HG03520 (cell line): ENCODE data around the gene IBTK.
"Not testable (repeated sequence)": the region's sequence is repeated elsewhere in the genome, so short reads cannot be mapped to it uniquely, and the experiment has no call there.

Source experiments
- ATAC-seq: cut with Tn5 transposase; IDR thresholded peaks from one replicate; pipeline ENCODE4 v1.9.1; 2021; ENCODE audit warnings: mild to moderate bottlenecking, moderate library complexity; ENCODE audit not compliant: unreplicated experiment

IBTK gene

GRCh38 chr6:82247505-82248272, at the start of gene IBTK:
Gene IBTK, minus strand, starts transcription at chr6:82247744. Its CDS starts 7,258 bp downstream, at chr6:82240486.
- ATAC-seq: peak; percentile 83

GRCh38 chr6:82283771-82284410, 36.3 kb upstream of the IBTK start:
- no peak for ATAC-seq

GRCh38 chr6:82281550-82281949, 34.0 kb upstream of the IBTK start:
- not testable (repeated sequence) for ATAC-seq

- no peak for ATAC-seq
Observed at GRCh38 chr6:82277686-82278085, 30.1 kb upstream of the IBTK start.

- no peak for ATAC-seq
Observed at GRCh38 chr6:82275686-82276085, 28.1 kb upstream of the IBTK start.

- no peak for ATAC-seq
Observed at GRCh38 chr6:82273295-82273694, 25.8 kb upstream of the IBTK start.

GRCh38 chr6:82270881-82271635, 23.5 kb upstream of the IBTK start:
- ATAC-seq: peak; percentile 61

- ATAC-seq: no peak
Observed at GRCh38 chr6:82268301-82268846, 20.8 kb upstream of the IBTK start.

- ATAC-seq: no peak
Observed at GRCh38 chr6:82264824-82265223, 17.3 kb upstream of the IBTK start.

- ATAC-seq: no peak
Observed at GRCh38 chr6:82264321-82264720, 16.8 kb upstream of the IBTK start.

GRCh38 chr6:82263916-82264315, 16.4 kb upstream of the IBTK start:
- ATAC-seq: no peak

GRCh38 chr6:82260997-82261732, 13.6 kb upstream of the IBTK start:
- ATAC-seq: no peak

- no peak for ATAC-seq
Observed at GRCh38 chr6:82259389-82259788, 11.8 kb upstream of the IBTK start.

GRCh38 chr6:82257088-82257774, 9.7 kb upstream of the IBTK start:
- no peak for ATAC-seq

GRCh38 chr6:82254722-82255121, 7.2 kb upstream of the IBTK start:
- ATAC-seq: not testable (repeated sequence)

- no peak for ATAC-seq
Observed at GRCh38 chr6:82251942-82252341, 4.4 kb upstream of the IBTK start.

- no peak for ATAC-seq
Observed at GRCh38 chr6:82249381-82250253, 2.1 kb upstream of the IBTK start.

- ATAC-seq: peak; percentile 37
Observed at GRCh38 chr6:82248273-82248735, 760 bp upstream of the IBTK start.
